SK-N-SH treated with all-trans-retinoic acid at 6 μM for 48 hours (cell line): ENCODE data around the gene PRKAR1B.

Source experiments
- ATAC-seq: fragments of 200-7000 bp; cut with Tn5 transposase; 3 replicates; pipeline ENCODE4 v1.9.1; 2020; ENCODE audit warnings: mild to moderate bottlenecking, moderate library complexity
- BACH2 ChIP-seq: fragments of 250-450 bp; sonication (Bioruptor Pico); IDR thresholded peaks from 2 replicates; pipeline ENCODE4 v1.9.0; 2021; ENCODE audit warnings: mild to moderate bottlenecking, borderline replicate concordance
- CSDC2 ChIP-seq: fragments of 250-450 bp; sonication (Bioruptor Pico); IDR thresholded peaks from 2 replicates; pipeline ENCODE4 v1.5.0; 2020; ENCODE audit warnings: mild to moderate bottlenecking, moderate library complexity
- ESRRG ChIP-seq: fragments of 250-450 bp; sonication (Bioruptor Pico); IDR thresholded peaks from 2 replicates; pipeline ENCODE4 v1.6.1; 2021; ENCODE audit warnings: mild to moderate bottlenecking
- GLIS3 ChIP-seq: fragments of 250-450 bp; sonication (Bioruptor Pico); IDR thresholded peaks from 2 replicates; pipeline ENCODE4 v1.5.0; 2020; ENCODE audit warnings: mild to moderate bottlenecking, moderate library complexity
- ISL1 ChIP-seq: fragments of 250-450 bp; sonication (Bioruptor Pico); IDR thresholded peaks from 2 replicates; pipeline ENCODE4 v2.1.2; 2022; ENCODE audit warnings: mild to moderate bottlenecking, moderate library complexity
- PPARA ChIP-seq: fragments of 250-450 bp; sonication (Bioruptor Pico); IDR thresholded peaks from 2 replicates; pipeline ENCODE4 v1.5.0; 2020; ENCODE audit warnings: mild to moderate bottlenecking, borderline replicate concordance
- RARB ChIP-seq: fragments of 250-450 bp; sonication (Bioruptor Pico); IDR thresholded peaks from 2 replicates; pipeline ENCODE4 v1.8.0; 2021; ENCODE audit warnings: mild to moderate bottlenecking, moderate library complexity
- TOX ChIP-seq: fragments of 250-450 bp; sonication (Bioruptor Pico); IDR thresholded peaks from 2 replicates; pipeline ENCODE4 v1.8.0; 2021; ENCODE audit warnings: mild to moderate bottlenecking, moderate library complexity, borderline replicate concordance
- ZC3H10 ChIP-seq: fragments of 250-450 bp; sonication (Bioruptor Pico); IDR thresholded peaks from 2 replicates; pipeline ENCODE4 v1.5.1; 2021; ENCODE audit warnings: mild to moderate bottlenecking, moderate library complexity
- ZFP3 ChIP-seq: fragments of 250-450 bp; sonication (Bioruptor Pico); IDR thresholded peaks from 2 replicates; pipeline ENCODE4 v1.5.0; 2020; ENCODE audit warnings: mild to moderate bottlenecking, moderate library complexity
- ZFP30 ChIP-seq: fragments of 450-650 bp; formaldehyde crosslinking; IDR thresholded peaks from 2 replicates; pipeline ENCODE4 v1.5.0; 2022; ENCODE audit warnings: mild to moderate bottlenecking, moderate library complexity
- ZNF565 ChIP-seq: fragments of 450-650 bp; formaldehyde crosslinking; conservative IDR thresholded peaks from 2 replicates; pipeline ENCODE4 v1.5.0; 2020; ENCODE audit warnings: low read depth, mild to moderate bottlenecking, moderate library complexity
- ZNF70 ChIP-seq: fragments of 450-650 bp; formaldehyde crosslinking; IDR thresholded peaks from 2 replicates; pipeline ENCODE4 v1.5.0; 2020; ENCODE audit warnings: mild to moderate bottlenecking, moderate library complexity
- ZNF8 ChIP-seq: fragments of 450-650 bp; formaldehyde crosslinking; IDR thresholded peaks from 2 replicates; pipeline ENCODE4 v1.5.0; 2020; ENCODE audit warnings: mild to moderate bottlenecking, moderate library complexity
- TF ChIP-seq, protein P1 (sequence below): fragments of 250-450 bp; sonication (Bioruptor Pico); IDR thresholded peaks from 2 replicates; pipeline ENCODE4 v1.5.1; 2021; ENCODE audit warnings: mild to moderate bottlenecking, moderate library complexity
- TF ChIP-seq, protein P2 (sequence below): fragments of 250-450 bp; sonication (Bioruptor Pico); IDR thresholded peaks from 2 replicates; pipeline ENCODE4 v1.8.0; 2020; ENCODE audit warnings: mild to moderate bottlenecking, moderate library complexity, borderline replicate concordance
- TF ChIP-seq, protein P3 (sequence below): fragments of 250-450 bp; sonication (Bioruptor Pico); IDR thresholded peaks from 2 replicates; pipeline ENCODE4 v1.8.0; 2021; ENCODE audit warnings: low read depth, mild to moderate bottlenecking, moderate library complexity, borderline replicate concordance
- TF ChIP-seq, protein P4 (sequence below): fragments of 250-450 bp; sonication (Bioruptor Pico); IDR thresholded peaks from 2 replicates; pipeline ENCODE4 v1.5.1; 2020; ENCODE audit warnings: low read depth, mild to moderate bottlenecking, moderate library complexity
- TF ChIP-seq, protein P5 (sequence below): fragments of 250-450 bp; sonication (Bioruptor Pico); IDR thresholded peaks from 2 replicates; pipeline ENCODE4 v1.5.0; 2020; ENCODE audit warnings: mild to moderate bottlenecking, moderate library complexity

The PRKAR1B gene

DNA sequence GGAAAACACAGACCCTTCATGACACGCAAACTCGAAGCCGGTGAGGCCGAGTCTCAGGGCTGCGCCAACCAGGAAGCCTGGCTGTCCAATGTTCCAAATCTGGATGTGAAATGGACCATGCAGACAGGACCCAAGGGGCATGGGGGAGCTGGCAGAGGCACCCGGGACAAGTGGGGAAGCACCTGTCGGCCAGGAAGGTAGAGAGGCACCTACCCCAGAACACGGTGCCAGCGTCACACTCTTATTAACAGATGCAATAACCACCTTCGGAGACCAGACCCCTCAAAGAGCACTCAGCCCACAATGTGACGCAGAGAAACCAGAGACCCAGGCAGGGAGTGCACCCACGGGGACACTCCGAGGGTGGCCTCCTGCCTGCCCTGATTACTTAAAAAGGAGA lies 119.1 kb downstream of the PRKAR1B start:
- no peak for TF ChIP-seq ZFP30
- TF ChIP-seq, protein P1, sequence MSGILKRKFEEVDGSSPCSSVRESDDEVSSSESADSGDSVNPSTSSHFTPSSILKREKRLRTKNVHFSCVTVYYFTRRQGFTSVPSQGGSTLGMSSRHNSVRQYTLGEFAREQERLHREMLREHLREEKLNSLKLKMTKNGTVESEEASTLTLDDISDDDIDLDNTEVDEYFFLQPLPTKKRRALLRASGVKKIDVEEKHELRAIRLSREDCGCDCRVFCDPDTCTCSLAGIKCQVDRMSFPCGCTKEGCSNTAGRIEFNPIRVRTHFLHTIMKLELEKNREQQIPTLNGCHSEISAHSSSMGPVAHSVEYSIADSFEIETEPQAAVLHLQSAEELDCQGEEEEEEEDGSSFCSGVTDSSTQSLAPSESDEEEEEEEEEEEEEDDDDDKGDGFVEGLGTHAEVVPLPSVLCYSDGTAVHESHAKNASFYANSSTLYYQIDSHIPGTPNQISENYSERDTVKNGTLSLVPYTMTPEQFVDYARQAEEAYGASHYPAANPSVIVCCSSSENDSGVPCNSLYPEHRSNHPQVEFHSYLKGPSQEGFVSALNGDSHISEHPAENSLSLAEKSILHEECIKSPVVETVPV (CRISPR knock-in tag) = no peak
- no peak for TF ChIP-seq ZNF565
- no peak for TF ChIP-seq BACH2 (CRISPR knock-in tag)
- TF ChIP-seq CSDC2 (CRISPR knock-in tag) = no peak
- no peak for TF ChIP-seq GLIS3 (CRISPR knock-in tag)
- TF ChIP-seq, protein P2, sequence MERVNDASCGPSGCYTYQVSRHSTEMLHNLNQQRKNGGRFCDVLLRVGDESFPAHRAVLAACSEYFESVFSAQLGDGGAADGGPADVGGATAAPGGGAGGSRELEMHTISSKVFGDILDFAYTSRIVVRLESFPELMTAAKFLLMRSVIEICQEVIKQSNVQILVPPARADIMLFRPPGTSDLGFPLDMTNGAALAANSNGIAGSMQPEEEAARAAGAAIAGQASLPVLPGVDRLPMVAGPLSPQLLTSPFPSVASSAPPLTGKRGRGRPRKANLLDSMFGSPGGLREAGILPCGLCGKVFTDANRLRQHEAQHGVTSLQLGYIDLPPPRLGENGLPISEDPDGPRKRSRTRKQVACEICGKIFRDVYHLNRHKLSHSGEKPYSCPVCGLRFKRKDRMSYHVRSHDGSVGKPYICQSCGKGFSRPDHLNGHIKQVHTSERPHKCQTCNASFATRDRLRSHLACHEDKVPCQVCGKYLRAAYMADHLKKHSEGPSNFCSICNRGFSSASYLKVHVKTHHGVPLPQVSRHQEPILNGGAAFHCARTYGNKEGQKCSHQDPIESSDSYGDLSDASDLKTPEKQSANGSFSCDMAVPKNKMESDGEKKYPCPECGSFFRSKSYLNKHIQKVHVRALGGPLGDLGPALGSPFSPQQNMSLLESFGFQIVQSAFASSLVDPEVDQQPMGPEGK = no peak
- no peak for TF ChIP-seq PPARA (CRISPR knock-in tag)
- TF ChIP-seq ESRRG (CRISPR knock-in tag) = no peak
- TF ChIP-seq, protein P3, sequence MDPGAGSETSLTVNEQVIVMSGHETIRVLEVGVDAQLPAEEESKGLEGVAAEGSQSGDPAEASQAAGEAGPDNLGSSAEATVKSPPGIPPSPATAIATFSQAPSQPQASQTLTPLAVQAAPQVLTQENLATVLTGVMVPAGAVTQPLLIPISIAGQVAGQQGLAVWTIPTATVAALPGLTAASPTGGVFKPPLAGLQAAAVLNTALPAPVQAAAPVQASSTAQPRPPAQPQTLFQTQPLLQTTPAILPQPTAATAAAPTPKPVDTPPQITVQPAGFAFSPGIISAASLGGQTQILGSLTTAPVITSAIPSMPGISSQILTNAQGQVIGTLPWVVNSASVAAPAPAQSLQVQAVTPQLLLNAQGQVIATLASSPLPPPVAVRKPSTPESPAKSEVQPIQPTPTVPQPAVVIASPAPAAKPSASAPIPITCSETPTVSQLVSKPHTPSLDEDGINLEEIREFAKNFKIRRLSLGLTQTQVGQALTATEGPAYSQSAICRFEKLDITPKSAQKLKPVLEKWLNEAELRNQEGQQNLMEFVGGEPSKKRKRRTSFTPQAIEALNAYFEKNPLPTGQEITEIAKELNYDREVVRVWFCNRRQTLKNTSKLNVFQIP (CRISPR knock-in tag) = no peak
- TF ChIP-seq, protein P4, sequence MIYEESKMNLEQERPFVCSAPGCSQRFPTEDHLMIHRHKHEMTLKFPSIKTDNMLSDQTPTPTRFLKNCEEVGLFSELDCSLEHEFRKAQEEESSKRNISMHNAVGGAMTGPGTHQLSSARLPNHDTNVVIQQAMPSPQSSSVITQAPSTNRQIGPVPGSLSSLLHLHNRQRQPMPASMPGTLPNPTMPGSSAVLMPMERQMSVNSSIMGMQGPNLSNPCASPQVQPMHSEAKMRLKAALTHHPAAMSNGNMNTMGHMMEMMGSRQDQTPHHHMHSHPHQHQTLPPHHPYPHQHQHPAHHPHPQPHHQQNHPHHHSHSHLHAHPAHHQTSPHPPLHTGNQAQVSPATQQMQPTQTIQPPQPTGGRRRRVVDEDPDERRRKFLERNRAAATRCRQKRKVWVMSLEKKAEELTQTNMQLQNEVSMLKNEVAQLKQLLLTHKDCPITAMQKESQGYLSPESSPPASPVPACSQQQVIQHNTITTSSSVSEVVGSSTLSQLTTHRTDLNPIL (CRISPR knock-in tag) = no peak
- TF ChIP-seq ZNF8 (CRISPR knock-in tag) = no peak
- ATAC-seq = no peak

DNA sequence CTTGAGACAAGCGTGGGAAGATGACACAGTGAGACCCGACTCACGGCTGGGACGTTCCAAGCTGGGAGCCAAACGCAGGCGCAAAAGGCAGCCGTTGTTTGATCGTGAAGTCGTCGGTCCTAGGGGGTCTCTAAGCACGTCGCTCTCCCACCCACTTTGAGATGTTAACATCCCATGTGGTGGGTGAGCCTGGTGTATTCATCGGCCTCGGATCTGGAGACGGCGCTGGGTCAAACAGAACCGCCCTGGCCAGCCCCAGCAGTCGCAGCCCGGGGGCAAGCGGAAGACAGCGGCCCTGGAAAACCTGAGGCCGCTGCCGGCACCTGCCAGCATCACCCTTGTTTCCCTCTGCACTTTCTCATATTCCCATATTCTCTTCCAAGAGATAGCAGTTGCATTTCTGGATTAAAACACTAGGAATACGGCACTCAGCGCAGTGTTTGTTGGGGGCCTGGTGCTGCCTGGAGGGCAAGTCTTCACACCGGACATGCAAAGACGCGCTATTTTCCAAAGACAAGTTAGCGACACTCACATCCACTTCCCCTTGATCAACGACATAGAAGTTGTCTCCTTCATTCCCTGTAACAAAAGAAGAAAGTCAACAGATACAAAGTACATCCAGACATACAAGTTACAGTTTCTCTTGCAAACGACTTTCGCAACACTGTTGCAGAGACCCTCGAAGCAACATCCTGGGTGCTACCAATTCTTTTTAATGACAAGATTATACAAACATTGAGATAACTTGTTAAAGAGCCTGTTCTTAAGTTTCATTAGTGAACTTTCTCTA lies 121.2 kb downstream of the PRKAR1B start:
- no peak for TF ChIP-seq BACH2 (CRISPR knock-in tag)
- TF ChIP-seq, protein P5, sequence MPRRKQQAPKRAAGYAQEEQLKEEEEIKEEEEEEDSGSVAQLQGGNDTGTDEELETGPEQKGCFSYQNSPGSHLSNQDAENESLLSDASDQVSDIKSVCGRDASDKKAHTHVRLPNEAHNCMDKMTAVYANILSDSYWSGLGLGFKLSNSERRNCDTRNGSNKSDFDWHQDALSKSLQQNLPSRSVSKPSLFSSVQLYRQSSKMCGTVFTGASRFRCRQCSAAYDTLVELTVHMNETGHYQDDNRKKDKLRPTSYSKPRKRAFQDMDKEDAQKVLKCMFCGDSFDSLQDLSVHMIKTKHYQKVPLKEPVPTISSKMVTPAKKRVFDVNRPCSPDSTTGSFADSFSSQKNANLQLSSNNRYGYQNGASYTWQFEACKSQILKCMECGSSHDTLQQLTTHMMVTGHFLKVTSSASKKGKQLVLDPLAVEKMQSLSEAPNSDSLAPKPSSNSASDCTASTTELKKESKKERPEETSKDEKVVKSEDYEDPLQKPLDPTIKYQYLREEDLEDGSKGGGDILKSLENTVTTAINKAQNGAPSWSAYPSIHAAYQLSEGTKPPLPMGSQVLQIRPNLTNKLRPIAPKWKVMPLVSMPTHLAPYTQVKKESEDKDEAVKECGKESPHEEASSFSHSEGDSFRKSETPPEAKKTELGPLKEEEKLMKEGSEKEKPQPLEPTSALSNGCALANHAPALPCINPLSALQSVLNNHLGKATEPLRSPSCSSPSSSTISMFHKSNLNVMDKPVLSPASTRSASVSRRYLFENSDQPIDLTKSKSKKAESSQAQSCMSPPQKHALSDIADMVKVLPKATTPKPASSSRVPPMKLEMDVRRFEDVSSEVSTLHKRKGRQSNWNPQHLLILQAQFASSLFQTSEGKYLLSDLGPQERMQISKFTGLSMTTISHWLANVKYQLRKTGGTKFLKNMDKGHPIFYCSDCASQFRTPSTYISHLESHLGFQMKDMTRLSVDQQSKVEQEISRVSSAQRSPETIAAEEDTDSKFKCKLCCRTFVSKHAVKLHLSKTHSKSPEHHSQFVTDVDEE (CRISPR knock-in tag) = no peak
- TF ChIP-seq ZC3H10 (CRISPR knock-in tag) = no peak
- no peak for TF ChIP-seq ZNF70 (CRISPR knock-in tag)
- TF ChIP-seq ZNF8 (CRISPR knock-in tag) = no peak
- TF ChIP-seq GLIS3 (CRISPR knock-in tag) = no peak
- no peak for TF ChIP-seq ESRRG (CRISPR knock-in tag)
- no peak for ATAC-seq

DNA sequence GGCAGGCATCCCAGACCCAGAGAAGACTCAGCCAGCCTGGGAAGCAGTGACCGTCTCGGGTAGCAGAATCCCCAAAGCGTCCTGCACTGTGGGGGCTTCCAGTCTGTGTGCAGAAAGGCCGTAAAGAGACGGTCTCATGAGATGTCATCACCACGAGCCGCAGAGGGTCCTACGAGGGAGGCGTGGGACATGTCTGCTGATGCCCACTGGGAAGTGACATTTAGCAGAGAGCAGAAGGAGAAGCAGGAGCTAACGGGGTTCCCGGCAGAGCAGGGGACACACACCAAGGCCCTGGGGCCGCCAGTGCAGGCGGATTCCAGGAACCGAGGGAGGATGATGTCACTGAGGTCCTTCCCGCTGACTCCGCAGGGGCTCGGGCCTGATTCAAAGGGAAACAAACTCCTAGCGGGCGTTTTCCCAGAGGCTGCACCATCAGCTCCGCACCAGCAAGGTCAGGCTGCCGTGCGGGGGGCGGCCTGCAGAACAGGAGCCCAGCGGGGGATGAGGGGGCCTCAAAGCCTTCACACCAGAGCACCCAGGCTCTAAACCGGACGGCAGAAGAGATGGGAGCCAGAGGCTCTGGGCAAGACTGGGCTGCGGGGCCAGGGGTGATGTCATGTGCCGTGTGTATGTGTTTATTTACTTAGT lies 122.1 kb downstream of the PRKAR1B start:
- ATAC-seq = no peak
- TF ChIP-seq RARB (CRISPR knock-in tag) (no peak), BACH2 (CRISPR knock-in tag) (no peak), ZFP30 (no peak), TOX (no peak), ZNF565 (no peak), ISL1 (no peak), ZC3H10 (CRISPR knock-in tag) (no peak), ZFP3 (CRISPR knock-in tag) (no peak), ESRRG (CRISPR knock-in tag) (no peak), ZNF70 (CRISPR knock-in tag) (no peak), CSDC2 (CRISPR knock-in tag) (no peak)
- TF ChIP-seq, protein P1 (CRISPR knock-in tag) = no peak
- TF ChIP-seq, protein P2 = no peak
- TF ChIP-seq, protein P3 (CRISPR knock-in tag) = no peak
